Breast epithelium (tissue), 3 donors: ENCODE data around the gene MAP3K2.

Experiments
- CTCF ChIP-seq, 3 donors: fragments of 450-650 bp; IDR thresholded peaks; one replicate each; pipeline ENCODE4 v1.5.1; 2016 to 2017; ENCODE audit warnings: antibody characterized with exemption in 3 of 3, mild to moderate bottlenecking in 3 of 3, moderate library complexity in 3 of 3
- POLR2A ChIP-seq: fragments of 450-650 bp; IDR thresholded peaks from one replicate; pipeline ENCODE4 v1.6.1; 2016; ENCODE audit warnings: antibody characterized with exemption, mild to moderate bottlenecking, moderate library complexity
- POLR2AphosphoS5 ChIP-seq, 3 donors: sonication (generic); formaldehyde crosslinking; IDR thresholded peaks; one replicate each; pipeline ENCODE4 v1.6.1; 2017; ENCODE audit warnings: antibody characterized with exemption in 3 of 3

GRCh38 chr2:127377262-127377661 lies 10.5 kb downstream of the MAP3K2 start:
- TF ChIP-seq POLR2A (no peak), CTCF (IDR thresholded peaks at IDR 0.05) (no peak), POLR2AphosphoS5 (IDR thresholded peaks at IDR 0.05) (no peak)
